Mesodermal cell (in vitro differentiated cells): ENCODE measurements around the gene CLHC1.
"Not testable (repeated sequence)": the region's sequence is repeated elsewhere in the genome, so short reads cannot be mapped to it uniquely, and the experiment has no call there.

Experiments used
- H3K27ac ChIP-seq: 2 replicates; pipeline ENCODE4 v1.7.0; 2013; ENCODE audit warnings: mild to moderate bottlenecking, low read depth, low read length, moderate library complexity; ENCODE audit not compliant: severe bottlenecking
- H3K36me3 ChIP-seq: 2 replicates; pipeline ENCODE4 v1.7.1; 2013; ENCODE audit warnings: mild to moderate bottlenecking, low read length, moderate library complexity; ENCODE audit not compliant: control insufficient read depth, insufficient read depth
- H3K4me1 ChIP-seq: one replicate; pipeline ENCODE4 v1.7.1; 2013; ENCODE audit warnings: mild to moderate bottlenecking, low read length; ENCODE audit not compliant: insufficient read depth, control insufficient read depth, poor library complexity, severe bottlenecking
- H3K4me3 ChIP-seq: 2 replicates; pipeline ENCODE4 v1.7.0; 2013; ENCODE audit warnings: low read length, control low read depth, mild to moderate bottlenecking; ENCODE audit not compliant: insufficient read depth, poor library complexity, severe bottlenecking; ENCODE audit errors: extremely low read depth
- H3K9me3 ChIP-seq: 2 replicates; pipeline ENCODE4 v1.7.1; 2013; ENCODE audit warnings: mild to moderate bottlenecking, low read length, moderate library complexity; ENCODE audit not compliant: control insufficient read depth
- WGBS, 2 experiments: methylation state at CpG; one replicate each; pipeline ENCODE4 v1.1.5; 2013; ENCODE audit warnings: missing lambda C conversion rate in 2 of 2; ENCODE audit not compliant: insufficient coverage in 2 of 2; 5-methylcytosine and 5-hydroxymethylcytosine counted together

Gene CLHC1

GRCh38 chr2:55204536-55204935, 27.6 kb downstream of the CLHC1 start:
- no peak overlapping the region for H3K27ac ChIP-seq
- H3K9me3 ChIP-seq = no peaks in the 10 kb centered on the region
- no peaks in the 10 kb centered on the region for H3K4me1 ChIP-seq
- WGBS, 2 experiments = no CpG with 5 or more reads among the region's 3 CpGs
- H3K4me3 ChIP-seq = no peak overlapping the region
- H3K36me3 ChIP-seq = peaks cover 41% of the 10 kb centered on the region

DNA sequence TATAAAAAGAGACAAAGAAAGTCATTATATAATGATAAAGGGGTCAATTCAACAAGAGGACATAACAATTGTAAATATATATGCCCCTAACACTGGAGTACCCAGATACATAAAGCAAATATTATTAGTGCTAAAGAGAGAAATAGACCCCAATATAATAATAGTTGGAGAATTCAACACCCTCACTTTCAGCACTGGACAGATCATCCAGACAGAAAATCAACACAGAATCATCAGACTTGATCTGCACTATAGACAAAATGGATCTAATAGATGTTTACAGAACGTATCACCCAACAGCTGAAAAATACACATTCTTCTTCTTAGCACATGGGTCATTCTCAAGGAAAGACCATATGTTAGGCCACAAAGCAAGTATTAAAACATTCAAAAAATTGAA, 31.7 kb downstream of the CLHC1 start:
- Histone ChIP-seq H3K27ac (no peak overlapping the region), H3K4me3 (no peak overlapping the region), H3K4me1 (no peaks in the 10 kb centered on the region), H3K36me3 (peaks cover 58% of the 10 kb centered on the region), H3K9me3 (no peaks in the 10 kb centered on the region)
- WGBS, 2 experiments = 80% methylated on average over 1 of the region's 1 CpG; no CpG with 5 or more reads in 1 of the 2 experiments

GRCh38 chr2:55196526-55196925, 35.6 kb downstream of the CLHC1 start:
- Histone ChIP-seq H3K4me1 (no peaks in the 10 kb centered on the region), H3K4me3 (no peak overlapping the region), H3K27ac (no peak overlapping the region), H3K36me3 (peaks cover 46% of the 10 kb centered on the region), H3K9me3 (no peaks in the 10 kb centered on the region)
- WGBS, 2 experiments = 100% methylated on average over 2 of the region's 2 CpGs

DNA sequence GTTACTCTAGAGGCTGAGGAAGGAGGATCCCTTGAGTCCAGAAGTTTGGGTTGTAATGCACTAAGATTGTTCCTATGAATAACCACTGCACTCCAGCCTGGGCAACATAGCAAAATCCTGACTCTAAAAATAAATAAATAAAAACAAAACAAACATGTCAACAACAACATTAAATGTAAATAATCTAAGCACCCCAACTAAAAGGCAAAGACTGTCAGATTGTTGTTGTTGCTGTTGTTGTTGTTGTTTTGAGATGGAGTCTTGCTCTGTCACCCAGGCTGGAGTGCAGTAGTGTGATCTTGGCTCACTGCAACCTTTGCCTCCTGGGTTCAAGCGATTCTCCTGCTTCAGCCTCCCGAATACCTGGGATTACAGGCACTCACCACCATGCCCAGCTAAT, 40.2 kb downstream of the CLHC1 start:
- WGBS, 2 experiments = no CpG with 5 or more reads among the region's 2 CpGs
- H3K36me3 ChIP-seq = peaks cover 35% of the 10 kb centered on the region
- H3K4me3 ChIP-seq, H3K27ac ChIP-seq, H3K4me1 ChIP-seq, H3K9me3 ChIP-seq: not testable (repeated sequence)

GRCh38 chr2:55186837-55187236, 45.3 kb downstream of the CLHC1 start:
- H3K9me3 ChIP-seq, H3K27ac ChIP-seq, H3K4me3 ChIP-seq, H3K4me1 ChIP-seq: not testable (repeated sequence)
- 60 to 100% methylated on average over 1 of the region's 8 CpGs for WGBS, 2 experiments
- peaks cover 10% of the 10 kb centered on the region for H3K36me3 ChIP-seq

DNA sequence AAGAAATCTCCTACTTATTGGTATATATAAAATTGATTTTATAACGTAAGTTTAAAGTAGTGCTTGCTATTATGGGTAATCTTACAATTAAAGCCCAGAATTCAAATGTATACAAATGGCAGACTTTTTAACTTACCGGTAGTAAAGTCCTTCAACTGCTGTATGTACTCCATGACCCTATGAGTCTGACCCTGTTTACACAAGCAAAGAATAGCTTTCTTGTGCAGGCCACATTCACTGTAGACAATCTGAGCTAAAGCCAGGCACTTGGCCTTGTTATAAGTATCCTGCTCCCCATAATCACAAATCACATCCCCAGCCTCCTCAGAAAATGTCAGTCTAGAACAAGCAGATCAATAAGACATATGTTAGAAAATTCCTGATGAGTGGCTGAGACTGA, 51.7 kb downstream of the CLHC1 start:
- Histone ChIP-seq H3K9me3 (no peaks in the 10 kb centered on the region), H3K36me3 (peaks cover 6% of the 10 kb centered on the region), H3K27ac (no peak overlapping the region), H3K4me3 (no peak overlapping the region), H3K4me1 (no peaks in the 10 kb centered on the region)
- WGBS, 2 experiments = 100% methylated on average over 1 of the region's 2 CpGs

DNA sequence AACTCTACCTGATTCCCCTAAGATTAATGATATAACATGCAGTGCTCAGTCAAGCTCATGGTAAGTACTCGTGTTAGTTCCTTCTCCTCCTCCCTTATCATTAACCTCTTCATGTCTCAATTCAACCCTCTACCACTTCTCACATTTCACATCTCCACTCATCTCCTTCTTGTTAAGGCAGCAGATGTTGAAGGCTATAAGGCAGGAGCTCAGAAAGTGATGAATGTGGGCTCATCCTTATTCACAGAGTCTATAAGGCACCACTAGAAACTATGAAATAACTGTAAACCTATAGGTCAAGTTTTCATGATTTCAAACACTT, 56.0 kb downstream of the CLHC1 start:
- no peaks in the 10 kb centered on the region for H3K4me1 ChIP-seq
- H3K27ac ChIP-seq = no peak overlapping the region
- H3K4me3 ChIP-seq = no peak overlapping the region
- peaks cover 5% of the 10 kb centered on the region for H3K36me3 ChIP-seq
- WGBS, 2 experiments = 30 to 50% methylated on average over 1 of the region's 1 CpG
- no peaks in the 10 kb centered on the region for H3K9me3 ChIP-seq

GRCh38 chr2:55175254-55176093, 56.6 kb downstream of the CLHC1 start:
- no peak overlapping the region for H3K27ac ChIP-seq
- no peaks in the 10 kb centered on the region for H3K9me3 ChIP-seq
- H3K4me1 ChIP-seq = no peaks in the 10 kb centered on the region
- WGBS, 2 experiments = 77 to 83% methylated on average over 1 to 4 of the region's 5 CpGs
- H3K36me3 ChIP-seq = peaks cover 5% of the 10 kb centered on the region
- no peak overlapping the region for H3K4me3 ChIP-seq

GRCh38 chr2:55173438-55174054, 58.5 kb downstream of the CLHC1 start:
- H3K27ac ChIP-seq = no peak overlapping the region
- no CpG with 5 or more reads among the region's 2 CpGs for WGBS, 2 experiments
- no peaks in the 10 kb centered on the region for H3K9me3 ChIP-seq
- no peak overlapping the region for H3K4me3 ChIP-seq
- peaks cover 5% of the 10 kb centered on the region for H3K36me3 ChIP-seq
- peaks cover 5% of the 10 kb centered on the region for H3K4me1 ChIP-seq

DNA sequence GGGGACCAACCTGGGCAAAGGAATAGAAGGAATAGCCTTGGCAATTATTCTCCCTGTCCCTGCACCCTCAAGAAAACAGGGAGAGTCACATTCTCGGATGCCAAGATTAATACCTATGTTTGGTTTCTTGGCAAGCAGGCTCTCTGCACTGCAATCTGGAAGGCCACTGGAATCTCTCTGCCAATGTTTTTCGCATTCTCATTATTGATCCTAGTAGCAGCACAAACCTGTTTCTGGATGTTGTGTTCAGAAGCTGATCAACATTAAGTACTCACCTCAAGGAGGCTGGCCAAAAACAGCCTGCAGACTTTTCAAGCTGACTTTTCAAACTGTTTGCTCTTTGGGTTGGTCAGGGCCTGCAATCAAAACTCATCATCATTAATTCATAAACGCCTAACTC, 62.2 kb downstream of the CLHC1 start:
- no peaks in the 10 kb centered on the region for H3K9me3 ChIP-seq
- 80 to 86% methylated on average over 2 to 3 of the region's 3 CpGs for WGBS, 2 experiments
- H3K4me1 ChIP-seq = peaks cover 26% of the 10 kb centered on the region
- no peak overlapping the region for H3K27ac ChIP-seq
- H3K36me3 ChIP-seq = peaks cover 5% of the 10 kb centered on the region
- H3K4me3 ChIP-seq = no peak overlapping the region

GRCh38 chr2:55169359-55169758, 62.7 kb downstream of the CLHC1 start:
- Histone ChIP-seq H3K9me3 (no peaks in the 10 kb centered on the region), H3K4me3 (no peak overlapping the region), H3K4me1 (peaks cover 31% of the 10 kb centered on the region), H3K27ac (no peak overlapping the region), H3K36me3 (peaks cover 5% of the 10 kb centered on the region)
- WGBS, 2 experiments = 71% methylated on average over 1 of the region's 1 CpG; no CpG with 5 or more reads in 1 of the 2 experiments
